SK-N-SH (cell line): ENCODE measurements around the gene DNAH9. TPM values are rescaled to one million over a fixed set of nuclear protein-coding genes. Genes with fewer than 3 reads are reported as not detected.

ENCODE experiments used
- CTCF ChIA-PET: fragments of 300-600, 350-600 bp; formaldehyde crosslinking; extraction: SDS; loops from one replicate; lab custom pipeline; 2021; lab: Yijun Ruan, JAX
- POLR2A ChIA-PET: fragments of 350-600 bp; sonication (Branson Sonifier 250); formaldehyde crosslinking; extraction: SDS; loops from one replicate; lab custom pipeline; 2020; ENCODE audit warnings: antibody characterized with exemption, inconsistent platforms; lab: Yijun Ruan, JAX
- DNase-seq: peaks from one replicate; pipeline ENCODE4 v3.0.0; 2012
- H2AFZ ChIP-seq: fragments of 200-600 bp; sonication (generic); 2 replicates; pipeline ENCODE4 v1.8.1; 2016; ENCODE audit warnings: antibody characterized with exemption, mild to moderate bottlenecking, low read depth
- H3F3A ChIP-seq: fragments of 200-600 bp; sonication (generic); replicated peaks from 2 replicates; pipeline ENCODE3; 2016; ENCODE audit warnings: antibody characterized with exemption, mild to moderate bottlenecking; ENCODE audit not compliant: insufficient read depth
- H3K27ac ChIP-seq, 2 experiments: fragments of 200-500 bp in 1 of 2; fragments of 200-600 bp in 1 of 2; sonication (Bioruptor generic) in 1 of 2; sonication (generic), shearing (Covaris generic) in 1 of 2; 2 replicates each; pipeline versions ENCODE4 v1.5.1 to v1.6.1; 2014 to 2016; ENCODE audit warnings: low read depth in 2 of 2, inconsistent platforms in 1 of 2, low read length in 1 of 2, mild to moderate bottlenecking in 1 of 2, mixed read lengths in 1 of 2
- H3K27me3 ChIP-seq: fragments of 200-600 bp; sonication (generic), shearing (Covaris generic); 2 replicates; pipeline ENCODE4 v1.6.1; 2016; ENCODE audit warnings: mixed run types; ENCODE audit not compliant: insufficient read depth
- H3K36me3 ChIP-seq, 2 experiments: fragments of 200-500 bp in 1 of 2; fragments of 200-600 bp in 1 of 2; sonication (Bioruptor generic) in 1 of 2; sonication (generic) in 1 of 2; replicated peaks in 1 of 2; 2 replicates each; pipeline versions ENCODE3 to v1.5.1; 2014 to 2016; ENCODE audit warnings: low read length in 1 of 2, mild to moderate bottlenecking in 1 of 2; ENCODE audit not compliant: insufficient read depth in 2 of 2, control insufficient read depth in 1 of 2
- H3K4me1 ChIP-seq, 2 experiments: fragments of 200-500 bp in 1 of 2; fragments of 200-600 bp in 1 of 2; sonication (Bioruptor generic) in 1 of 2; sonication (generic), shearing (Covaris generic) in 1 of 2; 2 replicates each; pipeline versions ENCODE4 v1.5.1 to v1.6.1; 2014 to 2016; ENCODE audit warnings: low read depth in 1 of 2, low read length in 1 of 2, mixed run types in 1 of 2; ENCODE audit not compliant: insufficient read depth in 2 of 2, control insufficient read depth in 1 of 2
- H3K4me2 ChIP-seq: fragments of 200-600 bp; sonication (generic), shearing (Covaris generic); 2 replicates; pipeline ENCODE4 v1.6.1; 2017; ENCODE audit warnings: mixed run types
- H3K4me3 ChIP-seq, 2 experiments: fragments of 200-500 bp in 1 of 2; fragments of 200-600 bp in 1 of 2; sonication (Bioruptor generic) in 1 of 2; sonication (generic), shearing (Covaris generic) in 1 of 2; 2 replicates each; pipeline versions ENCODE4 v1.5.1 to v1.8.1; 2014 to 2016; ENCODE audit warnings: low read depth in 2 of 2, inconsistent platforms in 1 of 2, low read length in 1 of 2, mild to moderate bottlenecking in 1 of 2, mixed read lengths in 1 of 2, moderate library complexity in 1 of 2
- H3K79me2 ChIP-seq: fragments of 200-600 bp; sonication (generic); 2 replicates; pipeline ENCODE4 v1.8.1; 2017; ENCODE audit warnings: mild to moderate bottlenecking; ENCODE audit not compliant: insufficient read depth
- H3K9ac ChIP-seq: fragments of 200-600 bp; sonication (generic); 2 replicates; pipeline ENCODE4 v1.6.1; 2017; ENCODE audit warnings: mixed run types
- H3K9me2 ChIP-seq: fragments of 200-600 bp; sonication (generic); 2 replicates; pipeline ENCODE4 v1.6.1; 2017; ENCODE audit warnings: mixed run types
- H3K9me3 ChIP-seq: fragments of 200-600 bp; sonication (generic); 2 replicates; pipeline ENCODE4 v1.6.1; 2017; ENCODE audit warnings: mixed run types, mild to moderate bottlenecking, moderate library complexity
- H4K20me1 ChIP-seq: fragments of 200-600 bp; sonication (generic); 2 replicates; pipeline ENCODE4 v1.6.1; 2017; ENCODE audit warnings: mild to moderate bottlenecking, mixed run types; ENCODE audit not compliant: insufficient read depth
- ELF1 ChIP-seq: IDR thresholded peaks from 2 replicates; pipeline ENCODE4 v1.4.0; 2012
- EP300 ChIP-seq, 2 experiments: IDR thresholded peaks; 2 replicates each; pipeline versions ENCODE4 v1.4.0 to v1.6.1; 2012; ENCODE audit warnings: borderline replicate concordance in 1 of 2, low read depth in 1 of 2, low read length in 1 of 2
- POLR2AphosphoS5 ChIP-seq: IDR thresholded peaks from 2 replicates; pipeline ENCODE4 v1.6.1; 2012; ENCODE audit warnings: low read depth, low read length
- SIN3A ChIP-seq: IDR thresholded peaks from 2 replicates; pipeline ENCODE4 v1.6.1; 2012; ENCODE audit warnings: low read depth, mild to moderate bottlenecking, low read length, moderate library complexity, borderline replicate concordance
- YY1 ChIP-seq: IDR thresholded peaks from 2 replicates; pipeline ENCODE4 v1.4.0; 2012; ENCODE audit warnings: low read depth, mild to moderate bottlenecking
- WGBS: methylation state at CpG from one replicate; pipeline ENCODE4 v1.1.6; 2017; ENCODE audit warnings: low lambda C conversion rate; 5-methylcytosine and 5-hydroxymethylcytosine counted together
- polyA plus RNA-seq, 3 experiments: library from polyadenylated mRNA; depleted of rRNA; stranded (reverse); fragments of >200 nt; gene quantifications; 2 replicates each; pipeline ENCODE4 v1.2.3, GENCODE V29; 2012

DNAH9 gene
- polyA plus RNA-seq, 1 of the 3 experiments (the other 2 are of a cell fraction), result not detected

DNA sequence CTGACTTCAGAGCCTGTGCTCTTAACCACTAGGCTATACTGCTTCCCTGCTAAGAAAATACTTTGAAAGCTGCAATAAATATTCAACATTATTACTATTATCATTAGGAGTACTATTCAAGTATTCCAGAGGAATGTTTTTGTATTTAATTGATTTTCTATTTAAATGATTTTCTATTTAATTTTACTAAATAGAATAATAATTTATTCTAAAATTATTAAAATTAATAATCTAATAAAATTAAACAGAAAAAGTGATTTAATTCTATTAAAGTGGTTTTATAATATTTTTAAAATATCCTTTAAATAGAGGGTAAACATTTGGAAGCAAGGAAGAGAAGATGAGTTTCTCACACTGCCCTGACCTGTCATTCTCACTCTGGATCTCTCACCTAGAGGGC, 173.8 kb downstream of the DNAH9 start:
- Histone ChIP-seq H2AFZ (no peak overlapping the region), H4K20me1 (no peaks in the 10 kb centered on the region), H3K9me2 (no peaks in the 10 kb centered on the region), H3K4me1 (no peaks in the 10 kb centered on the region), H3F3A (no peaks in the 10 kb centered on the region), H3K4me3 (no peak overlapping the region), H3K36me3 (no peaks in the 10 kb centered on the region), H3K4me2 (no peak overlapping the region), H3K79me2 (no peaks in the 10 kb centered on the region), H3K9ac (no peak overlapping the region), H3K27ac (no peak overlapping the region), H3K27me3 (no peaks in the 10 kb centered on the region), H3K9me3 (no peaks in the 10 kb centered on the region)
- no peak for DNase-seq
- ChIA-PET CTCF (interaction anchor here (0.7 kb wide), 1 partner anchor 36 kb away, joined by 3 read pairs; no protein-coding TSS in a partner anchor), POLR2A (no interaction called here)
- TF ChIP-seq ELF1, result no peak

DNA sequence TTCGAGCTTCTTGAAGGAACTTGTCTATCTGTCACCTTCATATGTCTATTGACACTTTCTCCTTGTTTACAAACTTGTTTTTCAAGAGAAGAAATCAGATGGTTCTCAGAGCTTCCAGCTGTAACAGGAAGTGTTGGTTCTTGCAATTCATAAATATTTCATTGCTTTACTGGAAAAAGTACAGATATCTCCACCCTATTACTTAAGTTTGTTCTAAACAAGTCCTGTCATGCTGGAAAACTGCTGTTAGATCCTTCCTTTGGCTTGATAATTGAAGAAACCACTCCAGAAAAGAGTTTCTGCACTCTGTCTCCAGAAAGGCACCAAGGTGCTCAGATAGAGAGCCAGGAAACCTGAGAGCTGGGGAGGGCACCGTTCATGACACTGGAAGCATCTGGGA, 181.6 kb downstream of the DNAH9 start:
- no peak for TF ChIP-seq SIN3A
- Histone ChIP-seq H3K4me2 (no peak overlapping the region), H3K9me3 (no peaks in the 10 kb centered on the region), H2AFZ (no peak overlapping the region), H4K20me1 (no peaks in the 10 kb centered on the region), H3K4me3 (no peak overlapping the region), H3K79me2 (no peaks in the 10 kb centered on the region), H3K27me3 (no peaks in the 10 kb centered on the region), H3K9ac (no peak overlapping the region), H3F3A (no peaks in the 10 kb centered on the region), H3K4me1 (no peaks in the 10 kb centered on the region), H3K27ac (no peak overlapping the region), H3K9me2 (no peaks in the 10 kb centered on the region), H3K36me3 (no peaks in the 10 kb centered on the region)
- CTCF ChIA-PET, result interaction anchor here (0.6 to 2.0 kb wide), 3 partner anchors 10 to 902 kb away, joined by 3 to 4 read pairs (median 3); no protein-coding TSS in a partner anchor
- POLR2A ChIA-PET, result no interaction called here
- 1% methylated on average over 2 of the region's 2 CpGs for WGBS
- no peak for DNase-seq

DNA sequence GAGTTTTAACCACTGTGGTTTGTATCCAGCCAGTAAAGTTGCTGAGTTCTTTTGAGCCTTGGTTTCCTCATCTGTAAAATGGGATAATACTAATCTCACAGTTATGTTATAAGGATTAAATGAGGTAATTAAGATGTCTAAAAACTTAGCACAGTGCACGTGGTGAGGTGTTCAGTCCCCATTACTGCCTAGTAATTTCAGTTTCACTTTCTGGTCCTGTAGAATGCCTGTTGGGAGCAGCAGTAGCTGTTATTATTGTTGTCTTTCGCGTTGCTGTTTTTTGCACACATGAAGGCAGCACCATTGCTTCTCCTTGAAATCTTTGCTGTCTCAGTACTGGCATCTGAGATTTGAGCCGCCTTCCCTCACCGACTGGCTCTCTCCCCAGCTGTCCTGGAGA, 182.4 kb downstream of the DNAH9 start:
- ChIA-PET POLR2A (no interaction called here), CTCF (interaction anchor here (2.0 kb wide), 1 partner anchor 17 kb away, joined by 4 read pairs; no protein-coding TSS in a partner anchor)
- H3K9ac ChIP-seq, result no peak overlapping the region
- TF ChIP-seq EP300 (IDR thresholded peaks at IDR 0.05; ENCODE audit: borderline replicate concordance in 1 of 2, low read depth in 1 of 2, low read length in 1 of 2), result no peak
- no peaks in the 10 kb centered on the region for H4K20me1 ChIP-seq
- H3K4me3 ChIP-seq, result no peak overlapping the region
- no peak overlapping the region for H3K27ac ChIP-seq
- H3K9me2 ChIP-seq, result no peaks in the 10 kb centered on the region
- H3K4me1 ChIP-seq, result no peaks in the 10 kb centered on the region
- no peak overlapping the region for H2AFZ ChIP-seq
- WGBS, result 57% methylated on average over 5 of the region's 5 CpGs
- no peaks in the 10 kb centered on the region for H3K9me3 ChIP-seq
- DNase-seq, result no peak
- H3F3A ChIP-seq, result no peaks in the 10 kb centered on the region
- no peaks in the 10 kb centered on the region for H3K36me3 ChIP-seq
- no peak overlapping the region for H3K4me2 ChIP-seq
- H3K79me2 ChIP-seq, result no peaks in the 10 kb centered on the region
- H3K27me3 ChIP-seq, result no peaks in the 10 kb centered on the region

DNA sequence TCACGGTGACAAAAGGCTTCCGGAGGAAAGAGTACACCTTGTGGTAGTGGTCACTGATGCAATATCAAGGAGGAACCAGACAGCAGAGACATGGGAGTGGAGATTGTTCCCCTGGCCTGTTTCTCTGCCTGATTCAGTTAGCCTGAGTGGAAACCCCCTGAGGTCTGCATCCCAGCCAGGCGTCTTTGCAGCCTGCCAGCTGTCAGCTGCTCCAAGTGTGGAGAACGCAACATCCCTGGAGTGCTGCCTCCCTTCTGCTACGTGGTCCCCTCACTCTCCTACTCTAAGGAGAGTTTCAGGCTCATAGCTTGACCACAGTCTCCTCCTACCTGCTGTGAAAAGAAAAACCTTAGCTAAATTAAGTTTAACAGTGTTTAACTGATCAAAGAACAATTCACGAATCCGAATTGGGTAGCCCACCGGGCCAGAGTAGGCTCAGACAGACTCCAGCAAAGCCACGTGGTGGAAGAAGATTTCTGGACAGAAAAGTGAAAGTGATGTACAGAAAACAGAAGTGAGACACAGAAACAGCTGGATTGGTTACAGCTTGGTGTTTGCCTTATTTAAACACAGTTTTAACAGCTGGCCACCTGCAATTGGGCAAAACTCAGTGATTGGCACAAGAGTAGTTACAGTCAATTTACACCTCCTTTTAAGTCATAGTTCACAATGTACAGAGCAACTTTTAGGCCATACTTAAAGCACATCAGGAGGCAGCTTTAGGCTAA, 188.6 kb downstream of the DNAH9 start:
- TF ChIP-seq POLR2AphosphoS5, result no peak
- no peak for TF ChIP-seq YY1
- no peak overlapping the region for H3K27ac ChIP-seq
- H4K20me1 ChIP-seq, result no peaks in the 10 kb centered on the region
- H3K79me2 ChIP-seq, result no peaks in the 10 kb centered on the region
- WGBS, result 9% methylated on average over 8 of the region's 9 CpGs
- no peaks in the 10 kb centered on the region for H3K27me3 ChIP-seq
- H3K9me2 ChIP-seq, result no peaks in the 10 kb centered on the region
- DNase-seq, result no peak
- no peaks in the 10 kb centered on the region for H3K4me1 ChIP-seq
- H3K4me3 ChIP-seq, result no peak overlapping the region
- H3F3A ChIP-seq, result no peaks in the 10 kb centered on the region
- ChIA-PET POLR2A (no interaction called here), CTCF (no interaction called here)
- no peaks in the 10 kb centered on the region for H3K9me3 ChIP-seq
- H3K4me2 ChIP-seq, result no peak overlapping the region
- H3K9ac ChIP-seq, result no peak overlapping the region
- no peak overlapping the region for H2AFZ ChIP-seq
- no peaks in the 10 kb centered on the region for H3K36me3 ChIP-seq
